Thymus (tissue), 11 donors: ENCODE data around the gene HOXD9. TPM values are rescaled to one million over a fixed set of nuclear protein-coding genes. Genes with fewer than 3 reads are reported as not detected.

Source experiments
- DNase-seq, 9 donors: peaks; one replicate each; pipeline ENCODE4 v3.0.0-alpha.2; 2013; ENCODE audit warnings: low spot score in 9 of 9, low read depth in 6 of 9, missing footprints in 1 of 9
- H3K27ac ChIP-seq, 2 donors: one replicate each; pipeline ENCODE4 v1.5.1; 2013; ENCODE audit warnings: control low read depth in 1 of 2, low read depth in 1 of 2, low read length in 1 of 2, mild to moderate bottlenecking in 1 of 2, moderate library complexity in 1 of 2
- H3K27me3 ChIP-seq, 2 donors: one replicate each; pipeline ENCODE4 v1.5.1; 2013; ENCODE audit warnings: low read length in 1 of 2; ENCODE audit not compliant: control insufficient read depth in 2 of 2, insufficient read depth in 1 of 2
- H3K36me3 ChIP-seq, 2 donors: one replicate each; pipeline ENCODE4 v1.5.1; 2013; ENCODE audit warnings: low read length in 1 of 2, mild to moderate bottlenecking in 1 of 2, moderate library complexity in 1 of 2; ENCODE audit not compliant: control insufficient read depth in 2 of 2, insufficient read depth in 2 of 2
- H3K4me1 ChIP-seq, 2 donors: one replicate each; pipeline ENCODE4 v1.5.1; 2013; ENCODE audit warnings: low read length in 2 of 2; ENCODE audit not compliant: control insufficient read depth in 2 of 2, insufficient read depth in 2 of 2
- H3K4me3 ChIP-seq, 2 donors: one replicate each; pipeline ENCODE4 v1.5.1; 2013; ENCODE audit warnings: low read length in 2 of 2, control low read depth in 1 of 2, mild to moderate bottlenecking in 1 of 2
- H3K9me3 ChIP-seq, 2 donors: one replicate each; pipeline ENCODE4 v1.5.1; 2013; ENCODE audit warnings: low read length in 1 of 2, mild to moderate bottlenecking in 1 of 2; ENCODE audit not compliant: control insufficient read depth in 2 of 2, insufficient read depth in 1 of 2
- WGBS: extraction: QIAGEN DNeasy Blood & Tissue Kit; methylation state at CpG from one replicate; pipeline ENCODE4 v1.1.7; 2013; 5-methylcytosine and 5-hydroxymethylcytosine counted together
- polyA plus RNA-seq: library from polyadenylated mRNA; stranded (reverse); fragments of 200-250 nt; gene quantifications from one replicate; pipeline ENCODE4 v1.2.3, GENCODE V29; 2013
- total RNA-seq: library from RNA; stranded (reverse); fragments of 120-200 nt; gene quantifications from one replicate; pipeline ENCODE4 v1.2.4, GENCODE V29; 2013
- donor health status: healthy.

The HOXD9 gene
- total and polyA plus RNA-seq, 2 donors, result 0.14 to 1.8 TPM

DNA sequence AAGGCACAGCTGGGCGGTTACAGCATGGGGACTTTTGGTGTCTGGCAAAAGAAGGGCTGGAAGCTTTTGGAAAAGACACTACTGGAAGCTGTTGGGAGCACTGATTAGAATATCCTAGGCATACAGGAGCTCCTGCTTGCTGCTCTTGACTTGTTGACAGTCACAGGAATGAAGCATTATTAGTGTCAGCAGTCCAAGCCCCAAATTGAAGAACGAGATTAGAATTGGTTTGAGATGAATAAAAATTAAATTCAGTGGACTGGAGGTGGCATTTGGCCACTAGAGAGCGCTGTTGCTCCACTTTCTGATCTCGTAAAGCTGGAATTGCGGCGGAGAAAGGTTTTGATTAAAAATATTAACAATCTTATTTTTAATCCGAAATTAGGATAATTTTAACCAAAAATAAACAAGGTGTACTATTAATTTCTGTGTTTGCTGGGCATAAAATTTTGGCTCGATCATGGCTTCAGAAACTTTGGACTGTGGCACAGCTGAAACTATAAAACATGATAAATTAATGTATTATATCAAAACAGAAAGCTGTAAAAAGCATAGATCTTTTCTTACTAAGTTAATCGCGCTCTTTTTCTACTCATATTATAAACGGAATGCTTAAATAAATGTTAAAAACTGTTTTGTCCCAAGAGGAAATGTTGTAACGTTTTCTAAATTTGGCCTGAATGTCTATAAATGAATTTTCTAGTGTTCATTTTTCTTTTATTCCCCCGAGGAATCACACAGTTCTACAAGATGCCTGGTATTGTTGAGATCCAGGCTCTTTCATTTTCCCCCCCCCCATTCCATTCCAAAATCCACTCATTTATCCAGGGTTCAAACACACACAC lies 4.6 kb downstream of the HOXD9 start:
- Histone ChIP-seq H3K4me3 (no peak overlapping the region), H3K36me3 (no peaks in the 10 kb centered on the region), H3K27me3 (peaks cover 93 to 99% of the 10 kb centered on the region in 2 donors), H3K4me1 (peaks cover 12 to 18% of the 10 kb centered on the region in 2 donors), H3K9me3 (peaks cover 0 to 18% of the 10 kb centered on the region in 2 donors), H3K27ac (no peak overlapping the region)
- DNase-seq, result peak in 5 of 9 donors; percentile 48 to 75 (median 62)
- WGBS, result 4% methylated on average over 13 of the region's 13 CpGs

DNA sequence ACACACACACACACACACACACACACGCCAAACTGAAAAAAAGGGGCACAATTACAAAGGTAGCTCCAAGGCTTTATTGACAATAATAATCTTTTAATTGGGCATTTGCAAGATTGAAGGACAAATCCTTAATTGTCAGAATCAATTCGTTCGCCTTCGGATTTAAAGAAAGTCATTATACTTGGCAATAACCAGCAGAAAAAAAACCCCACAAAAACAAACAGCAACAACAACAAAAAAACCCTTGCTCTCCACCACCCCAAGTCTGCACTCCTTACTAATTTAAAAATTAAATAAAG lies 5.2 kb downstream of the HOXD9 start:
- Histone ChIP-seq H3K36me3 (no peaks in the 10 kb centered on the region), H3K4me1 (peaks cover 10 to 19% of the 10 kb centered on the region in 2 donors), H3K27ac (no peak overlapping the region), H3K4me3 (no peak overlapping the region), H3K27me3 (peaks cover 93 to 99% of the 10 kb centered on the region in 2 donors), H3K9me3 (peaks cover 0 to 15% of the 10 kb centered on the region in 2 donors)
- DNase-seq, result no peak
- WGBS, result 29% methylated on average over 4 of the region's 4 CpGs

DNA sequence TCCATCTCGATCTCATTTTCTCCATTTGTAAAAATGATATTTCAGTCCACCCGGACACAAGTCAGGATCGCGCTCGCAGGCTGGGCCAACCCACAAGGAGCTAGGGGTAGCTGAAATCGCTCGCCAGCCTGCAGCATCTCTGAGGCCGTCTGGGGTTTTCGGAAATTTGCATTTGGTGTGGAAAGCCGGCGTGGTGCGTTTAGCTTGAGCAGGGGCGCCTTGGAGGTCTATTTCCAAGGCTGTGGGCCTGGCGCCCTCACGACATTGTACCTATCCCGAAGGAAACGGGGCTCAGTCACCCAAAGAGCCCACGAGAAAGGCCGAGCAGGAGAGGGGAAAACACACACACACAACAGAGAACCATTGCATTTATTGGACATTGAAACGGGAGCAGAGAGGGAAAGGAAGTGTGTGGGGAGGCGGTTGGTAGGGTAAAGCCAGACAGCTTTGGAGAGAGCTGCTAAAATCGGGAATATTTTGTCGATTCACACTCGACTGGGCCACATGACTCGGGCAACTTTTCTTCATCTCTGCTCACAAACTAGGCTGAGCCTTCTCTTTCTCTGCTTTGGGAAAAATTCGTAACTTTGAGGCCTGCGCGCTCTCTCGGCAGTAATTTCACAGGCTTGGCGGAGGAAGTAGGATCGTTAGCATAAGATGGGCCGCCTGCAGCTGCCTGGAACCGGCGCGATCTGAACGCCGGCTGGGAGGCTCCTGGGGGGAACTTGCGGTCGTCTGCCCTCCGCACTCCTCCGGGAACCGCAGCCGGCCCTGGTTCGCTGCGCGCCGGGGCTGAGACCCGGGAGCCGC lies 5.9 kb downstream of the HOXD9 start:
- Histone ChIP-seq H3K36me3 (no peaks in the 10 kb centered on the region), H3K4me1 (peaks cover 8 to 17% of the 10 kb centered on the region in 2 donors), H3K27ac (no peak overlapping the region), H3K4me3 (no peak overlapping the region), H3K9me3 (peaks cover 0 to 15% of the 10 kb centered on the region in 2 donors), H3K27me3 (peaks cover 92 to 99% of the 10 kb centered on the region in 2 donors)
- WGBS, result 7% methylated on average over 49 of the region's 49 CpGs
- DNase-seq, result peak in 1 of 9 donors; percentile 35

DNA sequence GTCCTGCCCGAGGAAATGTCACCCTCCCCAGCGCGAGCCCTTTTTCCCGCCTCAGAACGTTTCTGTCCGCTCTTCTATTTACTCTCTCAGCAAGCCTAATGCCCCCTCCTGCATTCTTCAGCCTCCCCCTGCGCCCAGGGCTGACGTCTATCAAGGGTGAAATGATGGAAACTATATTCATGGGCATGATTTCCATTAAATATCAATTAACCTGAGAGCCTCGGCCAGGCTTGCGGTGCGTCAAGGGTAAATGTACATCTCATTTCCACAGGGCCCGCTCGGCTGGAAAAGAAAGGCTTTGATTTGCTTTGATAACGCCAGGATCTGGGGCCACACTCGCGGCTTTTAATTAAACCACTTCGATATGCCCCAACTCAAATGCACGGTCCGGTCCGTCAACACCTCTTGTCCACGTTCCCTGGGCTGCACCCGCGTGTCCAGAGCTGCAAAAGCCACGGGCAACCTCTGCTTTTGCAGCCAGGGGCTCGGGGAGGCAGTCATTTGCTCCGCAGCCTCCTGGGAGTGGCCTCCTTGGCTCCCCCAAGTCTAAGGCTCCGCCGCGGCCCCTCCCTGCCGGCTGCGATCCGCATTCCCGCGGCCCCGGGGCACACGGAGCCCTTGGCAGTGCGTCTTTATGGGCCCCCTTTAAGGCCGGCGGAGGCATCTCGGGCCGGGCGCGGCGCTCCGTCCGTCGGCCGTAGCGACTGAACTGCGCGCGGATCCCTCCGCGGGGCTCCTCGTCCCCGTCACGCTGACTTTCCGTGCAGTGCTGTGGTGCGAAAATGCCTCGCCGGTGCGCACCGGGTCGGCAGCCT lies 6.7 kb downstream of the HOXD9 start, which contains the start of gene HOXD8:
Gene HOXD8, plus strand, starts transcription at position 724 of the 815 bp plus-strand sequence. CDS start 662 bp downstream, outside the sequence.
- H3K4me1 ChIP-seq, result peaks cover 8 to 17% of the 10 kb centered on the region in 2 donors
- peak within 1 kb of the TSS in 1 of 2 donors; percentile 26 for H3K27ac ChIP-seq
- peaks cover 0 to 15% of the 10 kb centered on the region in 2 donors for H3K9me3 ChIP-seq
- H3K4me3 ChIP-seq, result peak within 1 kb of the TSS in 1 of 2 donors; percentile 40
- peak in 3 of 9 donors; percentile 37 to 63 (median 42) for DNase-seq
- H3K27me3 ChIP-seq, result peaks cover 94 to 99% of the 10 kb centered on the region in 2 donors
- 4% methylated on average over 64 of the region's 64 CpGs for WGBS
- H3K36me3 ChIP-seq, result no peaks in the 10 kb centered on the region

DNA sequence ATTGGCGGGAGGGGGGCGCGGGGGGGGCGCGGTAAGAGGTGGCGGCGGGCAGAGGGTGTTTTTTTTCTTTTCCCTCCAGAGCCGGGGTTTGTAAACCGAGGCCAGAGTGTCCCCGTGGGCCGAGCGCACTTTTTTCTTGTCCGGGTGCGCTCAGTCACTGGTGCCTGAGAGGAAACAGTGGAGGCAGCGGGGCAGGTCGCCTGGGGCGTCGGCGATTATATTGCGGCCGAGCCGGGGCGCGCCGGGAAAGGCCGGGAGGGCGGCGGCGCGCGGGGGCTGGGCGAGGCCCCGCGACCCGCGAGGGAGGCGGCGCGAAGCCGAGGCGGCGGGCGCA lies 7.3 kb downstream of the HOXD9 start:
- Histone ChIP-seq H3K4me3 (peak overlapping the region in 1 of 2 donors; percentile 40), H3K9me3 (peaks cover 0 to 15% of the 10 kb centered on the region in 2 donors), H3K27ac (no peak overlapping the region), H3K36me3 (no peaks in the 10 kb centered on the region), H3K4me1 (peaks cover 8 to 17% of the 10 kb centered on the region in 2 donors), H3K27me3 (peaks cover 94 to 99% of the 10 kb centered on the region in 2 donors)
- peak in 1 of 9 donors; percentile 34 for DNase-seq
- WGBS, result 2% methylated on average over 43 of the region's 43 CpGs

DNA sequence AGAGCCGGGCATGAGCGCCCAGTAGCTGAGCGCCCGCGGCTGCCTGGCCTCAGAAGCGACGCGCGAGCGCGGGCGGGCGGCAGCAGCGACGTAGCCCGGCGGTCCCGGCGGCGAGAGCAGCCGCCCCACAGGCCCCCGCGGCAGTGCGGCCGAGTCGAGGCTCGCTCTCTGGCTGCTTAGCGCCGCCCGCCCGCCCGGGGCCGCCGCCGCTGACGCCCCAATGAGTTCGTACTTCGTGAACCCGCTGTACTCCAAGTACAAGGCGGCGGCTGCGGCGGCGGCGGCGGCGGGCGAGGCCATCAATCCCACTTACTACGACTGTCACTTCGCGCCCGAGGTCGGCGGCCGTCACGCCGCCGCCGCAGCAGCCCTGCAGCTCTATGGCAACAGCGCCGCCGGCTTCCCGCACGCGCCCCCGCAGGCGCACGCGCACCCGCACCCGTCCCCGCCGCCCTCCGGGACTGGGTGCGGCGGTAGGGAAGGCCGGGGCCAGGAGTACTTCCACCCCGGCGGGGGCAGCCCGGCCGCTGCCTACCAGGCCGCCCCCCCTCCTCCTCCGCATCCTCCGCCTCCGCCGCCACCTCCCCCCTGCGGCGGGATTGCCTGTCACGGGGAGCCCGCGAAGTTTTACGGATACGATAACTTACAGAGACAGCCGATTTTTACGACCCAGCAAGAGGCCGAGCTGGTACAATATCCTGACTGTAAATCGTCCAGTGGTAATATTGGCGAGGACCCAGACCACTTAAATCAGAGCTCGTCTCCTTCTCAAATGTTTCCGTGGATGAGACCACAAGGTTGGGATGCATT lies 7.8 kb downstream of the HOXD9 start:
- H3K4me3 ChIP-seq, result peak overlapping the region in 1 of 2 donors; percentile 40
- peaks cover 0 to 15% of the 10 kb centered on the region in 2 donors for H3K9me3 ChIP-seq
- peak in 1 of 9 donors; percentile 49 for DNase-seq
- peaks cover 94 to 99% of the 10 kb centered on the region in 2 donors for H3K27me3 ChIP-seq
- H3K36me3 ChIP-seq, result no peaks in the 10 kb centered on the region
- peaks cover 8 to 17% of the 10 kb centered on the region in 2 donors for H3K4me1 ChIP-seq
- no peak overlapping the region for H3K27ac ChIP-seq
- WGBS, result 2% methylated on average over 100 of the region's 100 CpGs

DNA sequence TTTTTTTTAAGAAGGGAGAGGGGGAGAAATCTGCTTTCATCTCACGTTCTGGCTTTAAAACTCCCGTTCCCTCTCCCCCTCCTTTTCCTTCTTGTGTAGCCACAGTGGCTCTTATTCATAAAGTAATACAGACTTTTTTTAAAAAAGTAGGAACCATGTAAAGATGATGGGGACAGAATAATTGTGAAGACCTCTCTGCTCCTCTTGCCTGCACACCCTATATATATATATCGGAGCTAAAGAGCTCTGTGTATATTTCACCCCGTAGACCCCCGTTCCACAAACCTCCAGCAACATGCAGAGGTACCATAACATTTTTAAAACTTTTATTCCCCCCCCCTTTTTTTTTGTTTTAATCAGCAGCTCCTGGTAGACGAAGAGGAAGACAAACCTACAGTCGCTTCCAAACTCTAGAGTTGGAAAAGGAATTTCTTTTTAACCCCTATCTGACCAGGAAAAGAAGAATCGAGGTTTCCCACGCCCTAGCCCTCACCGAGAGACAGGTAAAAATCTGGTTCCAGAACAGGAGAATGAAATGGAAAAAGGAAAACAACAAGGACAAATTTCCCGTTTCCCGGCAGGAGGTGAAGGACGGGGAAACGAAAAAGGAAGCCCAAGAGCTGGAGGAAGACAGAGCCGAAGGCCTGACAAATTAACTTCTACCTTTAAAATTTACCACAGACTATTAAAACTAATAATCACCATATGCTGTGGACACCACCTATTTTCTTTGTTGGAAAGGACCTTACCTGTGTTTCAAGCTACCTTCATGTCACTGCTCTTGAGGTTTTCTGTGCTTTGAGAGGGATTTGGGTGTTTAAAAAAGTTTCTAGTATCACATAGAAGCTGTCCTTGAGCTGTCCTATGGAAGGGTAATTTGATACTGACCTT lies 8.7 kb downstream of the HOXD9 start:
- Histone ChIP-seq H3K36me3 (no peaks in the 10 kb centered on the region), H3K4me1 (peaks cover 8 to 17% of the 10 kb centered on the region in 2 donors), H3K27ac (no peak overlapping the region), H3K27me3 (peaks cover 92 to 99% of the 10 kb centered on the region in 2 donors), H3K9me3 (peaks cover 0 to 15% of the 10 kb centered on the region in 2 donors), H3K4me3 (no peak overlapping the region)
- 14% methylated on average over 15 of the region's 15 CpGs for WGBS
- peak in 1 of 9 donors; percentile 27 for DNase-seq
